IMR-90 (cell line): ENCODE results near the gene TMEM33. TPM values are rescaled to one million over a fixed set of nuclear protein-coding genes. Genes with fewer than 3 reads are reported as not detected.

Experiments
- ATAC-seq: fragments of 200-7000 bp; cut with Tn5 transposase; 2 replicates; pipeline ENCODE4 v1.9.1; 2020; ENCODE audit warnings: low read depth, mild to moderate bottlenecking, moderate library complexity
- BruUV-seq: library from RNA; stranded (reverse); fragments of 400-500 nt; replicated peaks from 2 replicates; lab custom pipeline; 2021; lab: Mats Ljungman, UMichigan
- CTCF ChIA-PET: fragments of 300-600 bp; formaldehyde crosslinking; extraction: SDS; loops from one replicate; lab custom pipeline; 2021; ENCODE audit warnings: antibody characterized with exemption; lab: Yijun Ruan, JAX
- POLR2A ChIA-PET: fragments of 300-600 bp; sonication (Branson Sonifier 250); formaldehyde crosslinking; loops from one replicate; lab custom pipeline; 2022; ENCODE audit warnings: antibody characterized with exemption; ENCODE audit not compliant: unreplicated experiment; lab: Charles Lee
- DNase-seq: peaks from one replicate; pipeline ENCODE4 v3.0.0; 2013
- H2AFZ ChIP-seq: replicated peaks from 2 replicates; pipeline ENCODE3; 2013; ENCODE audit warnings: low read length, mild to moderate bottlenecking; ENCODE audit not compliant: poor library complexity
- H2AK5ac ChIP-seq: 2 replicates; pipeline ENCODE4 v1.6.1; 2013; ENCODE audit warnings: low read depth, low read length, inconsistent platforms
- H2AK9ac ChIP-seq: replicated peaks from 2 replicates; pipeline ENCODE3; 2013; ENCODE audit warnings: mild to moderate bottlenecking, low read depth, low read length, moderate library complexity; ENCODE audit not compliant: poor library complexity
- H2BK120ac ChIP-seq: 2 replicates; pipeline ENCODE4 v1.6.1; 2013; ENCODE audit warnings: low read depth, low read length, inconsistent platforms
- H2BK15ac ChIP-seq: 3 replicates; pipeline ENCODE4 v1.6.1; 2013; ENCODE audit warnings: low read depth, low read length, inconsistent platforms
- H2BK20ac ChIP-seq: 2 replicates; pipeline ENCODE4 v1.6.1; 2013; ENCODE audit warnings: low read depth, mild to moderate bottlenecking, inconsistent platforms, low read length, moderate library complexity
- H2BK5ac ChIP-seq: 2 replicates; pipeline ENCODE4 v1.6.1; 2013; ENCODE audit warnings: mild to moderate bottlenecking, low read depth, low read length, inconsistent platforms; ENCODE audit not compliant: poor library complexity, severe bottlenecking
- H3K14ac ChIP-seq: replicated peaks from 2 replicates; pipeline ENCODE4 v1.6.1; 2013; ENCODE audit warnings: low read depth, low read length, inconsistent platforms
- H3K18ac ChIP-seq: 2 replicates; pipeline ENCODE4 v1.6.1; 2013; ENCODE audit warnings: low read depth, low read length, control low read depth
- H3K23ac ChIP-seq: 2 replicates; pipeline ENCODE4 v1.6.1; 2013; ENCODE audit warnings: low read depth, low read length, inconsistent platforms
- H3K27ac ChIP-seq: 2 replicates; pipeline ENCODE4 v1.5.1; 2013; ENCODE audit warnings: mild to moderate bottlenecking, control low read depth, low read length; ENCODE audit not compliant: insufficient read depth
- H3K27me3 ChIP-seq: 2 replicates; pipeline ENCODE4 v1.6.1; 2013; ENCODE audit warnings: low read length; ENCODE audit not compliant: control insufficient read depth, insufficient read depth
- H3K36me3 ChIP-seq: 2 replicates; pipeline ENCODE4 v1.6.1; 2013; ENCODE audit warnings: low read length, mixed read lengths; ENCODE audit not compliant: control insufficient read depth, insufficient read depth
- H3K4ac ChIP-seq: 2 replicates; pipeline ENCODE4 v1.6.1; 2013; ENCODE audit warnings: low read depth, low read length, inconsistent platforms
- H3K4me1 ChIP-seq: 2 replicates; pipeline ENCODE4 v1.6.1; 2013; ENCODE audit warnings: low read length, mixed read lengths; ENCODE audit not compliant: control insufficient read depth, insufficient read depth
- H3K4me2 ChIP-seq: 2 replicates; pipeline ENCODE4 v1.6.1; 2013; ENCODE audit warnings: low read depth, mild to moderate bottlenecking, control low read depth, low read length, moderate library complexity
- H3K4me3 ChIP-seq: 2 replicates; pipeline ENCODE4 v1.5.1; 2013; ENCODE audit warnings: low read depth, mild to moderate bottlenecking, control low read depth, low read length, moderate library complexity; ENCODE audit not compliant: insufficient read depth
- H3K56ac ChIP-seq: 2 replicates; pipeline ENCODE4 v1.6.1; 2013; ENCODE audit warnings: low read length, inconsistent platforms; ENCODE audit not compliant: insufficient read depth; ENCODE audit errors: extremely low read depth
- H3K79me1 ChIP-seq, 2 experiments: 2 replicates each; pipeline ENCODE4 v1.6.1; 2013; ENCODE audit warnings: low read length in 2 of 2, inconsistent platforms in 1 of 2, low read depth in 1 of 2
- H3K9ac ChIP-seq: 2 replicates; pipeline ENCODE4 v1.6.1; 2013; ENCODE audit warnings: low read depth, low read length, control low read depth
- H3K9me1 ChIP-seq: 2 replicates; pipeline ENCODE4 v1.6.1; 2013; ENCODE audit warnings: low read length, inconsistent platforms; ENCODE audit not compliant: insufficient read depth
- H3K9me3 ChIP-seq: 2 replicates; pipeline ENCODE4 v1.6.1; 2013; ENCODE audit warnings: low read length; ENCODE audit not compliant: control insufficient read depth, insufficient read depth
- H4K20me1 ChIP-seq: 2 replicates; pipeline ENCODE4 v1.6.1; 2013; ENCODE audit warnings: low read length, inconsistent platforms; ENCODE audit not compliant: insufficient read depth
- H4K5ac ChIP-seq: 2 replicates; pipeline ENCODE4 v1.6.1; 2013; ENCODE audit warnings: mild to moderate bottlenecking, low read depth, low read length, control low read depth
- H4K8ac ChIP-seq, 2 experiments: 2 replicates each; pipeline ENCODE4 v1.6.1; 2013; ENCODE audit warnings: low read depth in 2 of 2, low read length in 2 of 2, control low read depth in 1 of 2, inconsistent platforms in 1 of 2
- H4K91ac ChIP-seq: 2 replicates; pipeline ENCODE4 v1.6.1; 2013; ENCODE audit warnings: low read depth, low read length, inconsistent platforms; ENCODE audit not compliant: insufficient read depth
- CEBPB ChIP-seq: IDR thresholded peaks from 2 replicates; pipeline ENCODE4 v1.6.1; 2012; ENCODE audit warnings: low read depth, low read length, improper control_type of control experiment
- POLR2A ChIP-seq: IDR thresholded peaks from 2 replicates; pipeline ENCODE4 v1.6.1; 2012; ENCODE audit warnings: mild to moderate bottlenecking, low read depth, low read length
- RAD21 ChIP-seq: IDR thresholded peaks from 2 replicates; pipeline ENCODE4 v1.6.1; 2012; ENCODE audit warnings: low read length, improper control_type of control experiment
- RCOR1 ChIP-seq: IDR thresholded peaks from 2 replicates; pipeline ENCODE4 v1.6.1; 2012; ENCODE audit warnings: mild to moderate bottlenecking, low read length, improper control_type of control experiment; ENCODE audit not compliant: insufficient replicate concordance
- SMC3 ChIP-seq: fragments of 150-350 bp; IDR thresholded peaks from 2 replicates; pipeline ENCODE4 v1.6.1; 2016; ENCODE audit warnings: low read depth, mild to moderate bottlenecking, antibody characterized with exemption, low read length, moderate library complexity
- WGBS, 2 experiments: methylation state at CpG; one replicate each; pipeline versions ENCODE4 v1.1.5 to v1.1.7; 2013; ENCODE audit warnings: missing lambda C conversion rate in 2 of 2; ENCODE audit not compliant: insufficient read length in 1 of 2; ENCODE audit errors: extremely low coverage in 2 of 2; 5-methylcytosine and 5-hydroxymethylcytosine counted together
- dilution Hi-C: fragments of 300-500 bp; cut with HindIII; formaldehyde crosslinking; loops from one replicate; pipeline ENCODE4 v1.14.3; 2018; ENCODE audit warnings: low sequenced_read_pairs; ENCODE audit not compliant: unreplicated experiment
- in situ Hi-C: fragments of 300-500 bp; cut with MboI; formaldehyde crosslinking; loops from 3 replicates; pipeline ENCODE4 v1.14.3; 2019; ENCODE audit warnings: low sequenced_read_pairs, inconsistent platforms, mixed read lengths
- intact Hi-C: fragments of 100-400 bp; cut with micrococcal nuclease; formaldehyde crosslinking; loops from 2 replicates; pipeline ENCODE4 v1.10.0; 2022
- polyA plus RNA-seq, 3 experiments: library from polyadenylated mRNA; depleted of rRNA; stranded (reverse); fragments of >200 nt; gene quantifications; 2 replicates each; pipeline ENCODE4 v1.2.3, GENCODE V29; 2012; ENCODE audit warnings: low replicate concordance in 1 of 3
- total RNA-seq: library from RNA; depleted of rRNA; stranded (reverse); fragments of >200 nt; gene quantifications from 2 replicates; pipeline ENCODE4 v1.2.3, GENCODE V29; 2012
- TF ChIP-seq, protein P1 (sequence below): fragments of 150-350 bp; IDR thresholded peaks from 2 replicates; pipeline ENCODE4 v1.6.1; 2016; ENCODE audit warnings: low read depth, mild to moderate bottlenecking, low read length, moderate library complexity, borderline replicate concordance
- TF ChIP-seq, protein P2 (sequence below): conservative IDR thresholded peaks from 2 replicates; pipeline ENCODE4 v1.5.1; 2012; ENCODE audit warnings: mild to moderate bottlenecking, low read depth, low read length, improper control_type of control experiment

Gene TMEM33
- total and polyA plus RNA-seq, 2 of the 4 experiments (the other 2 are of a cell fraction), result 23.6 to 45.5 TPM

DNA sequence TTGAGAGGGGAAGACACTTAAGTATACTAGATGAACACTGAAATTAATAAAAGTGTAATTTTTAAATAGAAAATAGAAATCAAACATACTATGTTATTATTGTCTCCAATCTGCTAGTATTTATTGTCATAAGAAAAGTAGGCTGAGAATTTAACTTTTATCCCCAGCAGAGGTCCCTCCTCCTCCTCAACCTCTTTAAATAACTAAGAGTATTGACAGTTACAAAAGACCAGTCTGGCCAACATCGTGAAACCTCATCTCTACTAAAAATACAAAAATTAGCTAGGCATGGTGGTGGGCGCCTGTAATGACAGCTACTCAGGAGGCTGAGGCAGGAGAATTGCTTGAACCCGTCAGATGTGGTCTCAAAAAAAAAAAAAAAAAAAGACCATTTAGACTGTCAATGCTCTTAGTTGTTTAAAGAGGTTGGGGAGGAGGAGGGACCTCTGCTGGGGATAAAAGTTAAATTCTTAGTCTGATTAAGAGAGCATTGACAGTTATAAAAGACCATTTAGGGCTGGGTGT is 59.3 kb downstream of the TMEM33 start:
- 100% methylated on average over 1 of the region's 3 CpGs; no CpG with 5 or more reads in 1 of the 2 experiments for WGBS, 2 experiments

More for the DNA sequence above, 59.3 kb downstream of the TMEM33 start:
- H3K79me1 ChIP-seq, result peaks cover 30 to 51% of the 10 kb centered on the region in 2 experiments
- no peak overlapping the region for H3K56ac ChIP-seq
- dilution Hi-C loops (no loop called here), intact Hi-C loops (no loop called here), in situ Hi-C loops (no loop called here)
- H3K4ac ChIP-seq, result no peak overlapping the region
- H4K8ac ChIP-seq, result no peak overlapping the region
- peaks cover 5% of the 10 kb centered on the region; the same call in 1 of the 2 replicates for H3K9me1 ChIP-seq
- H4K20me1 ChIP-seq, result peaks cover 7% of the 10 kb centered on the region
- H2BK5ac ChIP-seq, result no peak overlapping the region
- H3K27ac ChIP-seq, result no peak overlapping the region
- H3K36me3 ChIP-seq, result no peaks in the 10 kb centered on the region
- H2BK15ac ChIP-seq, result no peak overlapping the region
- no peak overlapping the region for H2AK9ac ChIP-seq
- H3K18ac ChIP-seq, result no peak overlapping the region
- ChIA-PET CTCF (no interaction called here), POLR2A (no interaction called here)
- H3K23ac ChIP-seq, result no peak overlapping the region
- peaks cover 5% of the 10 kb centered on the region for H3K4me1 ChIP-seq
- H2AFZ ChIP-seq, result no peak overlapping the region
- H3K27me3 ChIP-seq, result no peaks in the 10 kb centered on the region
- no peak overlapping the region for H4K5ac ChIP-seq
- no peak overlapping the region for H2AK5ac ChIP-seq
- no peak for TF ChIP-seq SMC3
- TF ChIP-seq, protein P1, sequence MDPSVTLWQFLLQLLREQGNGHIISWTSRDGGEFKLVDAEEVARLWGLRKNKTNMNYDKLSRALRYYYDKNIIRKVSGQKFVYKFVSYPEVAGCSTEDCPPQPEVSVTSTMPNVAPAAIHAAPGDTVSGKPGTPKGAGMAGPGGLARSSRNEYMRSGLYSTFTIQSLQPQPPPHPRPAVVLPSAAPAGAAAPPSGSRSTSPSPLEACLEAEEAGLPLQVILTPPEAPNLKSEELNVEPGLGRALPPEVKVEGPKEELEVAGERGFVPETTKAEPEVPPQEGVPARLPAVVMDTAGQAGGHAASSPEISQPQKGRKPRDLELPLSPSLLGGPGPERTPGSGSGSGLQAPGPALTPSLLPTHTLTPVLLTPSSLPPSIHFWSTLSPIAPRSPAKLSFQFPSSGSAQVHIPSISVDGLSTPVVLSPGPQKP, result no peak
- no peak for TF ChIP-seq RCOR1
- TF ChIP-seq CEBPB, result no peak
- no peak for TF ChIP-seq RAD21
- TF ChIP-seq, protein P2, sequence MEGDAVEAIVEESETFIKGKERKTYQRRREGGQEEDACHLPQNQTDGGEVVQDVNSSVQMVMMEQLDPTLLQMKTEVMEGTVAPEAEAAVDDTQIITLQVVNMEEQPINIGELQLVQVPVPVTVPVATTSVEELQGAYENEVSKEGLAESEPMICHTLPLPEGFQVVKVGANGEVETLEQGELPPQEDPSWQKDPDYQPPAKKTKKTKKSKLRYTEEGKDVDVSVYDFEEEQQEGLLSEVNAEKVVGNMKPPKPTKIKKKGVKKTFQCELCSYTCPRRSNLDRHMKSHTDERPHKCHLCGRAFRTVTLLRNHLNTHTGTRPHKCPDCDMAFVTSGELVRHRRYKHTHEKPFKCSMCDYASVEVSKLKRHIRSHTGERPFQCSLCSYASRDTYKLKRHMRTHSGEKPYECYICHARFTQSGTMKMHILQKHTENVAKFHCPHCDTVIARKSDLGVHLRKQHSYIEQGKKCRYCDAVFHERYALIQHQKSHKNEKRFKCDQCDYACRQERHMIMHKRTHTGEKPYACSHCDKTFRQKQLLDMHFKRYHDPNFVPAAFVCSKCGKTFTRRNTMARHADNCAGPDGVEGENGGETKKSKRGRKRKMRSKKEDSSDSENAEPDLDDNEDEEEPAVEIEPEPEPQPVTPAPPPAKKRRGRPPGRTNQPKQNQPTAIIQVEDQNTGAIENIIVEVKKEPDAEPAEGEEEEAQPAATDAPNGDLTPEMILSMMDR, result no peak
- TF ChIP-seq POLR2A, result no peak
- H4K91ac ChIP-seq, result no peak overlapping the region
- H2BK120ac ChIP-seq, result no peak overlapping the region
- no peak overlapping the region for H3K14ac ChIP-seq
- no peaks in the 10 kb centered on the region for H3K9me3 ChIP-seq
- H2BK20ac ChIP-seq, result no peak overlapping the region
- ATAC-seq, result no peak
- H3K4me3 ChIP-seq, result no peak overlapping the region
- no peak overlapping the region for H3K9ac ChIP-seq
- no TSS peak for BruUV-seq
- H3K4me2 ChIP-seq, result no peak overlapping the region
- DNase-seq, result no peak
